Measurements from ENCODE around the gene HUWE1. TPM values are rescaled to one million over a fixed set of nuclear protein-coding genes. Genes with fewer than 3 reads are reported as not detected.

The HUWE1 gene
- total RNA-seq, 1 donor from 2014 or later = 120 TPM

GRCh38 chrX:53598169-53598568, 88.3 kb downstream of the HUWE1 start:
- no peaks in the 10 kb centered on the region for H3K27me3 ChIP-seq
- TF ChIP-seq POLR2A (IDR thresholded peaks at IDR 0.05) = no peak
- no peak for TF ChIP-seq CTCF (IDR thresholded peaks at IDR 0.05)
- TF ChIP-seq POLR2AphosphoS5 (IDR thresholded peaks at IDR 0.05; ENCODE audit: insufficient read depth in 1 of 2, low read depth in 1 of 2) = no peak
- DNase-seq (ENCODE audit: extremely low spot score in 2 of 2) = no peak
- H3K27ac ChIP-seq = no peak overlapping the region
- peaks cover 4% of the 10 kb centered on the region for H3K4me1 ChIP-seq
- intact Hi-C loops (cut with DNase I) = no loop called here
- H3K4me3 ChIP-seq = no peak overlapping the region
- no peaks in the 10 kb centered on the region for H3K9me3 ChIP-seq
- H3K36me3 ChIP-seq = peaks cover 0 to 34% of the 10 kb centered on the region in 2 donors

GRCh38 chrX:53595266-53595810, 91.2 kb downstream of the HUWE1 start:
- Histone ChIP-seq H3K27ac (no peak overlapping the region), H3K9me3 (no peaks in the 10 kb centered on the region), H3K36me3 (peaks cover 0 to 48% of the 10 kb centered on the region in 2 donors), H3K27me3 (no peaks in the 10 kb centered on the region), H3K4me3 (no peak overlapping the region), H3K4me1 (peaks cover 4% of the 10 kb centered on the region)
- TF ChIP-seq POLR2A (IDR thresholded peaks at IDR 0.05) (no peak), CTCF (IDR thresholded peaks at IDR 0.05) (no peak), POLR2AphosphoS5 (IDR thresholded peaks at IDR 0.05; ENCODE audit: insufficient read depth in 1 of 2, low read depth in 1 of 2) (no peak)
- intact Hi-C loops (cut with DNase I) = no loop called here
- no peak for DNase-seq (ENCODE audit: extremely low spot score in 2 of 2)

- peaks cover 0 to 50% of the 10 kb centered on the region in 2 donors for H3K36me3 ChIP-seq
- intact Hi-C loops (cut with DNase I) = no loop called here
- no peaks in the 10 kb centered on the region for H3K9me3 ChIP-seq
- peaks cover 4% of the 10 kb centered on the region for H3K4me1 ChIP-seq
- DNase-seq (ENCODE audit: extremely low spot score in 2 of 2) = no peak
- H3K27me3 ChIP-seq = no peaks in the 10 kb centered on the region
- H3K4me3 ChIP-seq = no peak overlapping the region
- no peak overlapping the region for H3K27ac ChIP-seq
- no peak for TF ChIP-seq CTCF (IDR thresholded peaks at IDR 0.05)
- no peak for TF ChIP-seq POLR2AphosphoS5 (IDR thresholded peaks at IDR 0.05; ENCODE audit: insufficient read depth in 1 of 2, low read depth in 1 of 2)
- TF ChIP-seq POLR2A (IDR thresholded peaks at IDR 0.05) = no peak
These were observed 92.2 kb downstream of the HUWE1 start for GRCh38 chrX:53594354-53594753.

GRCh38 chrX:53587795-53588420, 98.6 kb downstream of the HUWE1 start:
- intact Hi-C loops (cut with DNase I) = no loop called here
- Histone ChIP-seq H3K36me3 (peaks cover 0 to 67% of the 10 kb centered on the region in 2 donors), H3K27ac (no peak overlapping the region), H3K27me3 (no peaks in the 10 kb centered on the region), H3K4me1 (no peaks in the 10 kb centered on the region), H3K4me3 (no peak overlapping the region), H3K9me3 (no peaks in the 10 kb centered on the region)
- DNase-seq (ENCODE audit: extremely low spot score in 2 of 2) = no peak
- TF ChIP-seq CTCF (IDR thresholded peaks at IDR 0.05) = no peak
- no peak for TF ChIP-seq POLR2AphosphoS5 (IDR thresholded peaks at IDR 0.05; ENCODE audit: insufficient read depth in 1 of 2, low read depth in 1 of 2)
- TF ChIP-seq POLR2A (IDR thresholded peaks at IDR 0.05) = no peak

GRCh38 chrX:53584891-53585290, 101.6 kb downstream of the HUWE1 start:
- Histone ChIP-seq H3K27ac (no peak overlapping the region), H3K36me3 (peaks cover 0 to 51% of the 10 kb centered on the region in 2 donors), H3K4me3 (no peak overlapping the region), H3K27me3 (no peaks in the 10 kb centered on the region), H3K9me3 (no peaks in the 10 kb centered on the region), H3K4me1 (no peaks in the 10 kb centered on the region)
- DNase-seq (ENCODE audit: extremely low spot score in 2 of 2) = no peak
- intact Hi-C loops (cut with DNase I) = no loop called here
- TF ChIP-seq CTCF (IDR thresholded peaks at IDR 0.05) (no peak), POLR2AphosphoS5 (IDR thresholded peaks at IDR 0.05; ENCODE audit: insufficient read depth in 1 of 2, low read depth in 1 of 2) (no peak), POLR2A (IDR thresholded peaks at IDR 0.05) (no peak)
